Left kidney (tissue), 2 donors: ENCODE data around the gene ACAN. TPM values are rescaled to one million over a fixed set of nuclear protein-coding genes. Genes with fewer than 3 reads are reported as not detected.

Experiments
- DNase-seq: peaks from one replicate; pipeline ENCODE4 v3.0.0-alpha.2; 2013
- polyA plus RNA-seq: library from polyadenylated mRNA; unstranded; fragments of 120-200 nt; gene quantifications from one replicate; pipeline ENCODE4 v1.2.1, GENCODE V29; 2013; ENCODE audit not compliant: insufficient read length

Gene ACAN
- polyA plus RNA-seq, 1 donor: 2.1 TPM

DNA sequence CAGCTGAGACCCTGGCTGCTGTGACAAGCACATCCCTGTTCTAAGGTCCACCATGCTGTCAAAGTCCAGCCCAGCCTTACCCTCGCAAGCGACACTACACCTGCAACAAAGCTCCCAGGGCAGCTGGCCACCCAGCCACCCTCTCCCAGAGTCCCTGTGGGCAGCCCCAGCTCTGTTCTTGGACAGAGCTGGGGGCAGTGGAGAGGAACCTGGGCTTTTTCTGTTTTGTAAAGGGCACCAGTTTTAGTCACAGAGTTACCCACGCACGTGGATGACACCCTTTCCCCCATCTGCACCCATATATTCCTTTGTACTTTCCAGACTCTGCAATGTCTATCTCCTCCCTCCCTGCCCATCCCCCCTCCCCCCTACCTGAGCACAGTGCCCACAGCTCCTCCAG lies 38.9 kb downstream of the ACAN start:
- DNase-seq: no peak

DNA sequence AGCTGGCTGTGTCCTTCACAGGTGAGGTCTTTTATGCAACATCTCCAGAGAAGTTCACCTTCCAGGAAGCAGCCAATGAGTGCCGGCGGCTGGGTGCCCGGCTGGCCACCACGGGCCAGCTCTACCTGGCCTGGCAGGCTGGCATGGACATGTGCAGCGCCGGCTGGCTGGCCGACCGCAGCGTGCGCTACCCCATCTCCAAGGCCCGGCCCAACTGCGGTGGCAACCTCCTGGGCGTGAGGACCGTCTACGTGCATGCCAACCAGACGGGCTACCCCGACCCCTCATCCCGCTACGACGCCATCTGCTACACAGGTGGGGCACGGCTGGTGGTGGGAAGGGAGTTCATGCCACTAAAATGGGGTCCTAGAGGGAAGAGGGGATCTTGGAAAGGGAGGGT lies 40.1 kb downstream of the ACAN start:
- DNase-seq: no peak

DNA sequence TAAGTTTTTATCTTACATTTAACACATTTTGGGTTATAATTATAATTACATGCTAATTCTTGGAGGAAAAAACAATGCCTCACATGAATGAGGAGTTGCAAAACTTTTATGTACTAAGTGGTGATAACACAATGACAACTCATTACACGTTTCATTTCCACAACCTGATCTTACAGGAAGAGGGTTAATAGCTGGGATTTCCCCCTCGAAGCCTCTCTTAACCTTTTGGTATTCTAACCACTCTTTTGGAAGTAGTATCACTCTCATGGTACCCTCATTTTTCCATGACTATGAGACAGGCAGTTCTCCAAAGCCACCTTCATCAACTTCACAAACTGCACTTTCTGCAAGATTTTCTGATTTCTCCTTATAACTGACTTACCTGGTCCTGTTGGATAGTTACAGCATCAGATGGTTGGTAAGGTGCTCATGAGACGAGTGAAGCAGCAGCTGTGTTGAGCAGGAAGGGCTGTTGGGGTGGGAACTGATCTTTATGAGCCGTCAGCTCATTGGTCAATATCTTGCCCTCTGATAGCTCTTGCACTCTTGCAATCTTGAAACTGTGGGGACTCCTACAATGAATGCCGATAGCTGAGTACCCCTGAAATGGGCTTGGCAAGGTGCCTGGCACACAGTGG lies 41.6 kb downstream of the ACAN start:
- no peak for DNase-seq

DNA sequence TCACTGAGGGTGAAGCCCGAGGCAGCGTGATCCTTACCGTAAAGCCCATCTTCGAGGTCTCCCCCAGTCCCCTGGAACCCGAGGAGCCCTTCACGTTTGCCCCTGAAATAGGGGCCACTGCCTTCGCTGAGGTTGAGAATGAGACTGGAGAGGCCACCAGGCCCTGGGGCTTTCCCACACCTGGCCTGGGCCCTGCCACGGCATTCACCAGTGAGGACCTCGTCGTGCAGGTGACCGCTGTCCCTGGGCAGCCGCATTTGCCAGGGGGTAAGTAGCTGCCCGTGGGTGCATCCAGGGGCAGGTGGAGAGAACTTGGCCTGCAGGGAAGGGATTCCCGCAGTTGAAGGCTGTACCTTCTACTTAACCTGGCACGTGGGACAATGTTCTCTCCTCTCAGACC lies 42.4 kb downstream of the ACAN start:
- DNase-seq: no peak

DNA sequence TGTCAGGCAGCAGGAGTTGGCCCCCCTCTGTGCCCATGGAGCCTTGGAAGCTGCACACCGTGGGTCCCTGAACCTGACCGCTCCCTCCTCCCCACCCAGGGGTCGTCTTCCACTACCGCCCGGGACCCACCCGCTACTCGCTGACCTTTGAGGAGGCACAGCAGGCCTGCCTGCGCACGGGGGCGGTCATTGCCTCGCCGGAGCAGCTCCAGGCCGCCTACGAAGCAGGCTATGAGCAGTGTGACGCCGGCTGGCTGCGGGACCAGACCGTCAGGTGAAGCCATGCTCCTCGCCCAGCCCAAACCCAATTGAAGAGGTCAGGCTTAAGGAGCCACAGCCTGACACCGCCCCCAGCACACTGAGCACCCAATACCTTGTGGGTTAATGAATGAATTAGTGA lies 43.9 kb downstream of the ACAN start:
- no peak for DNase-seq

- DNase-seq: no peak
Measured at GRCh38 chr15:88848203-88848602, 45.0 kb downstream of the ACAN start.

DNA sequence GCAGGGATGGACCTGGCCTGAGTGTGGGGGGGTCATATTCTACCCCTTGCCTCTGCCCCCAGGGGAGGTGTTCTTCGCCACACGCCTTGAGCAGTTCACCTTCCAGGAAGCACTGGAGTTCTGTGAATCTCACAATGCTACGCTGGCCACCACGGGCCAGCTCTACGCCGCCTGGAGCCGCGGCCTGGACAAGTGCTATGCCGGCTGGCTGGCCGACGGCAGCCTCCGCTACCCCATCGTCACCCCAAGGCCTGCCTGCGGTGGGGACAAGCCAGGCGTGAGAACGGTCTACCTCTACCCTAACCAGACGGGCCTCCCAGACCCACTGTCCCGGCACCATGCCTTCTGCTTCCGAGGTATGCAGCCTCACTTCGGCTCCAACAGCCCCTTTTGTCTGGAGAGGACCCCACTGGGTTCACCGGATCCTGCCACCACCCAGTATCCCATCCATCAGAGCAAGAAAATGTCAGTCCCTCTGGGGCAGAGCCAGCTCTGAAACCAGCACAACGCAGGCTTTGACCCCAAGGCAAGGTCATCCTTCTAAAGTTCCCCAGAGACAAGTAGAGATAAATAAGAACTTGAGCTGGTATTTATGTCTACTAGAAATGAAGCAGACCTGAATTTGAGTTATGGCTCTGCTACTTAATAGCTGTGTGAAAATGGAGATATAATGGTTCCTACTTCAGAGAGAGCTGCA lies 46.3 kb downstream of the ACAN start:
- DNase-seq: peak; percentile 48

GRCh38 chr15:88852476-88852875 lies 49.2 kb downstream of the ACAN start:
- no peak for DNase-seq

DNA sequence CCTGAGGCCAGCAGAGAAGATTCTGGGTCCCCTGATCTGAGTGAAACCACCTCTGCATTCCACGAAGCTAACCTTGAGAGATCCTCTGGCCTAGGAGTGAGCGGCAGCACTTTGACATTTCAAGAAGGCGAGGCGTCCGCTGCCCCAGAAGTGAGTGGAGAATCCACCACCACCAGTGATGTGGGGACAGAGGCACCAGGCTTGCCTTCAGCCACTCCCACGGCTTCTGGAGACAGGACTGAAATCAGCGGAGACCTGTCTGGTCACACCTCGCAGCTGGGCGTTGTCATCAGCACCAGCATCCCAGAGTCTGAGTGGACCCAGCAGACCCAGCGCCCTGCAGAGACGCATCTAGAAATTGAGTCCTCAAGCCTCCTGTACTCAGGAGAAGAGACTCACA lies 55.7 kb downstream of the ACAN start:
- DNase-seq: no peak

- no peak for DNase-seq
Measured at GRCh38 chr15:88859550-88859949, 56.3 kb downstream of the ACAN start.

- no peak for DNase-seq
Measured at GRCh38 chr15:88860212-88860611, 57.0 kb downstream of the ACAN start.

- no peak for DNase-seq
Measured at GRCh38 chr15:88863412-88863811, 60.2 kb downstream of the ACAN start.

- no peak for DNase-seq
Measured at GRCh38 chr15:88864861-88865497, 61.7 kb downstream of the ACAN start.

GRCh38 chr15:88865498-88866099 lies 62.4 kb downstream of the ACAN start:
- no peak for DNase-seq

DNA sequence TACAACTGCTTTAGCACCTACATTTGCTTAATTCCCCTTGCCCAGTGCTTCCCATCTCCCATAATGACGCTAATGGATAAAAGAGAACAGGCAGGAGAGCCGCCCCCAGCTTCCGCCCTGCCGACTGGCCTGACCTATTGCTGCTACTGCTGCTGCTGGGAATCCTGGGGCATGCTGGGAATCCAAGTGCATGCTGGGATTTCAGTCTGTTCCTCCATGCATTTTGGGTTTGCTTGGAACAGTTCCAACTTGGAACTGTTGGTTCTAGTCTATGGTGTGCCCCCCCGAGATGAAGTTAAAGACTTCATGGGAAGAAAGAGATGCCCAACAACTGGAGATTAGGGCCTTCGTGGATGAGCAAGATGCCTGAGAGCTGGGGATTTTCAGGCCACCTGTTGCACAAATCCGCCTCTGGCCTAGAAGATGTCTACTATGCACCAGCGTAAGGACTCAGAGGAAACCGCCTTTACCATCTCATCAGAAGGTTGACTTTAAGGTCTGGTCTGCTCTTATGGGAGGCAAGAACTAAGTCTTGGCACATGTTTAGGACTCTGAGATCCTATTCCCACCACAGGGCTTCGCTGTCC lies 63.2 kb downstream of the ACAN start:
- DNase-seq: no peak

GRCh38 chr15:88871313-88871712 lies 68.1 kb downstream of the ACAN start:
- no peak for DNase-seq

DNA sequence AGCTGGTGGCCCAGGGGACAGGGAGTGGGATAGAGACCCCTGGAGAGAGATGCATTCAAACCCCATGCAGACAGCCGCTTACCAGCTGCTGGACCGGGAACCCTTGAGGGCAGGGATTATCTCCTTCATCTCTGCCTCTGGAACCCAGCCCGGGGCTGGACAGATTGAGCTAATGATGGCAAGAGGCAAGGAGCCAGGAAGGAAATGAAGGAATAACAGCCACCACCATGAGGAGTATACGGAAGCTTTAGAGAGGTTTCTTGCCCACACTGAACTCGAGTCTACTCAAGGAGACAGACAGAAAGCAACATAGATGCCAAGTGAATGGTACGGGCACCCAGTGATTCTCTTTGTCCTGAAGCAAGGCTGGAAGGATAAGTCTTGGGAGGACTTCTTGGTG lies 68.9 kb downstream of the ACAN start:
- no peak for DNase-seq

- no peak for DNase-seq
Measured at GRCh38 chr15:88872706-88873105, 69.5 kb downstream of the ACAN start.

DNA sequence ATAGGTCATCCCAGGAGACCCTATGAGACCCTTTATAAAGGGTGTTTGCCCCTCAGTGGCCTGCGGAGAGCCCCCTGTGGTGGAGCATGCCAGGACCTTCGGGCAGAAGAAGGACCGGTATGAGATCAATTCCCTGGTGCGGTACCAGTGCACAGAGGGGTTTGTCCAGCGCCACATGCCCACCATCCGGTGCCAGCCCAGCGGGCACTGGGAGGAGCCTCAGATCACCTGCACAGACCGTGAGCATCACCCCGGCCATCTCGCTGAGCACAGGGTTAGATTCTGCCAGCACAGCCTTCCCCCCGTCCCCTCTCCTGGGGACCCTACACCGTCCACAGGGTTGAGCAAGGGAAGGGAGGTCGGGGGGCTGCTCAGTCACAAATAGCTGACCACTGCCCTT lies 70.5 kb downstream of the ACAN start:
- no peak for DNase-seq

- no peak for DNase-seq
Measured at GRCh38 chr15:88874275-88874674, 71.0 kb downstream of the ACAN start.

DNA sequence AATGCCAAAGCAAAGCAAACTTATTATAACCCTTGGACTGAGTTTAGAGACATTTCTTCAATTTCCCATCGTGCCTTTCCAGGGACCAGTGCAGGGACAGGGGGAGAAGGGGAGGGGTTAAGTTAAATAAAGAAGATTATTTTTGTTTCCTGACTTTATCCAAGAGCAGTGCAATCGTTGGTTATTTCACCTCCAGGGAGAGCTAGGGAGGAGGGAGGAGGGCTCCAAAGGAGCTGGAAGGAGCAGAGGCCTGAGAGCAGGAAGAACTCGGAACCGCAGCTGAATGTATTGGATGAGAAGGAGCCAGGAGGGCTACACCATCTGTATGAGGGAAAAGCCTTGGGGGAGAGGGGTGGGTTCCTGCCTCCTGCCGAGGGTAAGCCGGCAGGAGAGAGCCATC lies 71.4 kb downstream of the ACAN start:
- DNase-seq: no peak

DNA sequence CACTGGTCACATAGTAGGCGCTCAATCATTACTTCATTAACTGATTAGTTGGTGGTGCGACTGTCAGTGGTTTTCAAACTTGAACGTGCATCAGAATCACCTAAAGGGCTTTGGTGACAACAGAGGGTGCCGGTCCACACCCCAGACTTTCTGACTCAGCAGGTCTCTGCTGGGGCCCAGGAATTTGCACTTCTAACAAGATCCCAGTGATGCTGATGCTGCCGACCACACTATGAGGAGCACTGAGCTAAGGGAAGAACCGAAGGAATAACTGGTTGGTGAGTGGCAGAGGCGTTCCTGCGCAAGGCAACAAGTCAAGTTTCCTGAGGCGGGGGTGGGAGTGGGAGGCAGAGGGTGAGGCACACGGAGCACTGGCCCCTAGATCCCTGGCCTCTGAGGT lies 73.3 kb downstream of the ACAN start:
- no peak for DNase-seq

- DNase-seq: no peak
Measured at GRCh38 chr15:88877415-88877814, 74.2 kb downstream of the ACAN start.
